Activated CD8-positive, alpha-beta memory T cell treated with anti-CD3 and anti-CD28 coated beads, Interleukin-2, amount 50 U/mL, for 48 hours (primary cell): ENCODE data around the gene RGS6.

ENCODE experiments used
- DNase-seq: peaks from one replicate; pipeline ENCODE4 v3.0.0-alpha.2; 2020

The RGS6 gene

GRCh38 chr14:71952381-71953363 is 20.4 kb downstream of the RGS6 start:
- no peak for DNase-seq

- DNase-seq, result no peak
These were observed 24.8 kb downstream of the RGS6 start for GRCh38 chr14:71956920-71957563.

- DNase-seq, result no peak
These were observed 26.8 kb downstream of the RGS6 start for GRCh38 chr14:71959055-71959454.

- DNase-seq, result no peak
These were observed 28.5 kb downstream of the RGS6 start for GRCh38 chr14:71960494-71961353.

GRCh38 chr14:71961972-71962371 is 29.7 kb downstream of the RGS6 start:
- DNase-seq, result no peak

- DNase-seq, result no peak
These were observed 32.5 kb downstream of the RGS6 start for GRCh38 chr14:71964716-71965115.

GRCh38 chr14:71966528-71966927 is 34.3 kb downstream of the RGS6 start:
- DNase-seq, result no peak

GRCh38 chr14:71967704-71968103 is 35.5 kb downstream of the RGS6 start:
- no peak for DNase-seq

GRCh38 chr14:71970272-71970671 is 38.0 kb downstream of the RGS6 start:
- no peak for DNase-seq

GRCh38 chr14:71985538-71986189 is 53.4 kb downstream of the RGS6 start:
- no peak for DNase-seq

GRCh38 chr14:71988476-71988875 is 56.2 kb downstream of the RGS6 start:
- no peak for DNase-seq

- no peak for DNase-seq
These were observed 56.7 kb downstream of the RGS6 start for GRCh38 chr14:71988939-71989338.

- DNase-seq, result no peak
These were observed 62.2 kb downstream of the RGS6 start for GRCh38 chr14:71994416-71994815.

GRCh38 chr14:71995741-71996140 is 63.5 kb downstream of the RGS6 start:
- DNase-seq, result no peak

- DNase-seq, result no peak
These were observed 64.4 kb downstream of the RGS6 start for GRCh38 chr14:71996610-71997009.

GRCh38 chr14:72000907-72001306 is 68.7 kb downstream of the RGS6 start:
- DNase-seq, result no peak

- DNase-seq, result no peak
These were observed 70.5 kb downstream of the RGS6 start for GRCh38 chr14:72002731-72003130.

GRCh38 chr14:72008666-72009065 is 76.4 kb downstream of the RGS6 start:
- DNase-seq, result no peak

GRCh38 chr14:72010474-72010873 is 78.2 kb downstream of the RGS6 start:
- DNase-seq, result no peak

- DNase-seq, result no peak
These were observed 81.6 kb downstream of the RGS6 start for GRCh38 chr14:72013721-72014345.

- DNase-seq, result no peak
These were observed 82.3 kb downstream of the RGS6 start for GRCh38 chr14:72014486-72014885.

- no peak for DNase-seq
These were observed 85.1 kb downstream of the RGS6 start for GRCh38 chr14:72017290-72017689.
